ENCODE results near the gene GREM1.

- TF ChIP-seq POLR2A (IDR thresholded peaks at IDR 0.05) (no peak), CTCF (IDR thresholded peaks at IDR 0.05 in 4 of 5, conservative IDR thresholded peaks at IDR 0.05 in 1 of 5) (no peak)
These were observed 35.2 kb upstream of the GREM1 start for GRCh38 chr15:32682569-32682968.
